Fibroblast of mammary gland (primary cell): Measurements from ENCODE around the gene AGA.

ENCODE experiments used
- DNase-seq: peaks from one replicate; pipeline ENCODE4 v3.0.0-alpha.2; 2010; ENCODE audit warnings: low read depth
- H3K4me3 ChIP-seq: 2 replicates; pipeline ENCODE4 v1.5.1; 2011; ENCODE audit warnings: low read depth, mild to moderate bottlenecking, low read length, moderate library complexity; ENCODE audit not compliant: control insufficient read depth
- TF ChIP-seq, protein P1 (sequence below): conservative IDR thresholded peaks from 2 replicates; pipeline ENCODE4 v1.5.1; 2011; ENCODE audit warnings: low read depth, low read length, inconsistent platforms; ENCODE audit not compliant: control insufficient read depth, insufficient read depth

Gene AGA

DNA sequence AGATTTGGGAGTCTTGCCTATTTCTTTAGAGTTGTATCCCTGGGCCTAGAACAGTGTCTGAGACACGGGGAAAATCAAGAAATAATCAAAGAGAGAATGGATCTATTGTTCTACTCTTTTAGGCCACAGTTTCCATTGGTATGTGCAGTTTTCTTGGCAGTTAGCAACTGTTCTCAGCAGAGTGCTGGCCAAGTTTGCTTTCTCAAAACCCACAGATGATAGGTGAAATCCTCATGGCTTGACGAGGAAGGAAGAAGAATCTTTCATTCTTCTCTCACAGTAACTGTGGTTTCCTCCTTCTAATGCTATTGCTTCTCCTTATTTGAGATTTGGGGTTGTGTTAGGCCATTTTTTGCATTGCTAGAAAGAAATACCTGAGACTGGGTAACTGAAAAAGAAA lies 42.2 kb downstream of the AGA start:
- no peak for DNase-seq
- H3K4me3 ChIP-seq = no peak overlapping the region
- TF ChIP-seq, protein P1, sequence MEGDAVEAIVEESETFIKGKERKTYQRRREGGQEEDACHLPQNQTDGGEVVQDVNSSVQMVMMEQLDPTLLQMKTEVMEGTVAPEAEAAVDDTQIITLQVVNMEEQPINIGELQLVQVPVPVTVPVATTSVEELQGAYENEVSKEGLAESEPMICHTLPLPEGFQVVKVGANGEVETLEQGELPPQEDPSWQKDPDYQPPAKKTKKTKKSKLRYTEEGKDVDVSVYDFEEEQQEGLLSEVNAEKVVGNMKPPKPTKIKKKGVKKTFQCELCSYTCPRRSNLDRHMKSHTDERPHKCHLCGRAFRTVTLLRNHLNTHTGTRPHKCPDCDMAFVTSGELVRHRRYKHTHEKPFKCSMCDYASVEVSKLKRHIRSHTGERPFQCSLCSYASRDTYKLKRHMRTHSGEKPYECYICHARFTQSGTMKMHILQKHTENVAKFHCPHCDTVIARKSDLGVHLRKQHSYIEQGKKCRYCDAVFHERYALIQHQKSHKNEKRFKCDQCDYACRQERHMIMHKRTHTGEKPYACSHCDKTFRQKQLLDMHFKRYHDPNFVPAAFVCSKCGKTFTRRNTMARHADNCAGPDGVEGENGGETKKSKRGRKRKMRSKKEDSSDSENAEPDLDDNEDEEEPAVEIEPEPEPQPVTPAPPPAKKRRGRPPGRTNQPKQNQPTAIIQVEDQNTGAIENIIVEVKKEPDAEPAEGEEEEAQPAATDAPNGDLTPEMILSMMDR = no peak

DNA sequence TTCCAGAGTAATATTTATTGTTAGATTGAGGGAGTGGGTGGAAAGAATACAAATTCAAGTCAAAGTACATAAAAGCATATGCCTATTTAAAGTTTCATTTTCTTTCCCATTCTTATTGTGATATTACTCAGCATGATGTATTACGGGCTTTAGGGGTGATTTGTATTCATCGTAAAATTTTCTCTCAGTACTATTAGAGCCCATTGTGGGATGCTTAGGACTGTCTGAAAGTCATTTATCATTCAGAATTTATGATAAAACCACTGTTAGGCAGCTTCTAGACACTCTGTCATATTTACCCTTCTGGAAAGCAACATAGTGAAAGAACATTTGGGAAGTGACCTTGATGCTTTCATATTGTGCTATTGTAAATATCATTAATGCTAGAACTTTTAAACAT lies 45.9 kb downstream of the AGA start:
- no peak overlapping the region for H3K4me3 ChIP-seq
- TF ChIP-seq, protein P1 = no peak
- DNase-seq = no peak

DNA sequence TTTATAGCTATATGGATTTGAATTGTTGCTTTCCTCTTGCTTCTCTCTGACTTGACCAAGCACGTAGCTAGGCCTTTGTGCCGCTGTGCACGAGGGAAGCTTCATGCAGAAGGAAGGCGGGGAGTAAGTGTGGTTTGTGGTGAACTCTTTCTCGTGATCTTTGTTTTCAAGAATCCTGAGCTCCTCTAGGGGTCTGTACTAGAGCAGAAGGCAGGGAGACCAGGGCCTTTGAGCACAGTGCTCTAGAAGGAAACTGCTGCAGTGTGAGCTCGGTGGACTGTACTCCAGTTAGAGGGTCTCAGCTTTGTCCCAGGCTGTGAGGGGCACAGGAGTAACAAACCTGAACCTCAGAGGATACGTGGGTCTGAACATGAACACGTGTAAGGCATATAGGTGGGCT lies 49.0 kb downstream of the AGA start:
- TF ChIP-seq, protein P1 = no peak
- no peak for DNase-seq

DNA sequence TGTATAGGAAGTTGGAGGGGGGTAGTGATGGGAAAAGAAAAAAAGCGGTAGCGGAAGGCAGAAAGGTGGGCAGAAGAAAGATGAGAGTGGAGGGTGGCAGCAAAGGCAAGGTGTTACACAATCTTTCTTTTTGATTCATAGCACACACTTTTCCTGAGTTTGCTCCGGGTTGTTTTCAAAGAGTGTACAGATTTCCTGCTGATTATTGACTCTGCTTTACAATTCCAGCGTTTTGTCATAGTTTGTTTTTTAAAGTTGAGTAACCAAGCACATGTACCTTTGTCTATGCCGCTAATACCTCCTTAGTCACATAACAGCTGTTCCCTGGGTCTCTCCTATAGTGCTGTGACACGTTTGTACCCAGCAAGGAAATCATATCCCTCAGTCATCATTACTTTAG lies 50.3 kb downstream of the AGA start:
- H3K4me3 ChIP-seq = no peak overlapping the region
- TF ChIP-seq, protein P1 = no peak
- no peak for DNase-seq

More for the DNA sequence above, 49.0 kb downstream of the AGA start:
- no peak overlapping the region for H3K4me3 ChIP-seq

DNA sequence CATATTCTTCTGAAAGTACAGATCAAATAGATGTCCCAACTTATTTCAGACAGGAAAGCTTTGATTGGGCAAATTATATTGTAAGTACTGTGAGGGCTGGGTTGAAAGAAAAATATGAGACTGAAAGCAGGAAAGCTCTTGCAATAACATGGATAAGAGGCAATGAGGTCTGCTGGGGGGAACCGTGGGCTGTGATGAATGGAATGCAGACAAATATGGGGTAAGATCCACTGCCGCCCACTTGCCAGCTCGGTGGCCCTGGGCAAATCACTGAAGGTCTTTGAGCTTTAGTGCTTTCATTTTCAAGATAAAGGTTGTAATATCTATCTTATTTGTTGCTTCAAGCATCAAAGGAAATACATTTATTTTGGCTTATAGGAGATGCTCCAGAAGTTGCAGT lies 51.0 kb downstream of the AGA start:
- no peak overlapping the region for H3K4me3 ChIP-seq
- DNase-seq = no peak
- TF ChIP-seq, protein P1 = no peak

DNA sequence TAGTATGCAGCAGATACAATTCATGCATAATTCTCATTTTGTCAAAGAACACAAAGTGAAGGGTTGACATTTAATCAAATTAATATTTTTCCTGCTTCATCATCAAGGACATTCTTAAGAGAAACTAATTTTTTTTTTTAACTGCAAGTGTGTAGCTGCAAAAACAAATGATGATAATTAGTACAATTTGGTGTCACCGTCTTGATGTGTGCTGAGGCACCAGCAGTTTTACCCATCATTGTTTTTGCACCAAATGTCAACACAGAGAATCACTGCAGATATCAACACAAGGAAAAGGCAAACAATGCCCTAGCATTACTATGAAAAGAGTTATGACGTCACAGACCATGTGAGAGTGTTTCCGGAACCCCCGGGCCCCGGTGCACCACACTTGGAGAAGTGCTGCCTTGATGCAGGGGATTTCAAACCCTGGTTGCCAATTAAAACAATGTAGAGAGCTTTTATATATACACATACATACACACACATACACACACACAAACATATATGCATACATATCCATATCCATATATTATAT lies 55.9 kb downstream of the AGA start:
- H3K4me3 ChIP-seq = no peak overlapping the region
- TF ChIP-seq, protein P1 = no peak
- DNase-seq = no peak
